Endodermal cell (in vitro differentiated cells): ENCODE results near the gene NKX6-2. TPM values are rescaled to one million over a fixed set of nuclear protein-coding genes. Genes with fewer than 3 reads are reported as not detected.

Source experiments
- DNase-seq: peaks from one replicate; pipeline ENCODE4 v3.0.0-alpha.2; 2017
- H3K27ac ChIP-seq: 2 replicates; pipeline ENCODE4 v1.5.1; 2013; ENCODE audit warnings: mild to moderate bottlenecking, low read depth, low read length, moderate library complexity
- H3K27me3 ChIP-seq: 2 replicates; pipeline ENCODE4 v1.6.1; 2013; ENCODE audit warnings: mild to moderate bottlenecking, low read length, moderate library complexity; ENCODE audit not compliant: insufficient read depth, control insufficient read depth, poor library complexity, severe bottlenecking
- H3K36me3 ChIP-seq: 2 replicates; pipeline ENCODE4 v1.7.0; 2013; ENCODE audit warnings: mild to moderate bottlenecking, low read length, moderate library complexity; ENCODE audit not compliant: control insufficient read depth, insufficient read depth
- H3K4me1 ChIP-seq: one replicate; pipeline ENCODE4 v1.7.0; 2013; ENCODE audit warnings: low read length; ENCODE audit not compliant: control insufficient read depth, insufficient read depth
- H3K4me3 ChIP-seq: 2 replicates; pipeline ENCODE4 v1.5.1; 2013; ENCODE audit warnings: mild to moderate bottlenecking, low read length, moderate library complexity
- H3K9ac ChIP-seq: 2 replicates; pipeline ENCODE4 v1.6.1; 2013; ENCODE audit warnings: mild to moderate bottlenecking, low read length, moderate library complexity; ENCODE audit not compliant: poor library complexity, severe bottlenecking; ENCODE audit errors: extremely low read depth
- H3K9me3 ChIP-seq: 2 replicates; pipeline ENCODE4 v1.6.1; 2013; ENCODE audit warnings: mild to moderate bottlenecking, low read length, moderate library complexity; ENCODE audit not compliant: control insufficient read depth
- H3K27ac Mint-ChIP-seq: 2 replicates; pipeline ENCODE4 v1.8.0; 2020; ENCODE audit warnings: mixed read lengths
- H3K27me3 Mint-ChIP-seq: 2 replicates; pipeline ENCODE4 v1.8.0; 2021; ENCODE audit warnings: mild to moderate bottlenecking, mixed read lengths; ENCODE audit not compliant: insufficient read depth
- H3K36me3 Mint-ChIP-seq: 2 replicates; pipeline ENCODE4 v1.8.0; 2020; ENCODE audit warnings: low read depth, mixed read lengths
- H3K4me1 Mint-ChIP-seq: 2 replicates; pipeline ENCODE4 v1.8.0; 2020; ENCODE audit warnings: mixed read lengths
- H3K4me3 Mint-ChIP-seq: 2 replicates; pipeline ENCODE4 v1.8.0; 2020; ENCODE audit warnings: mild to moderate bottlenecking, moderate library complexity, mixed read lengths
- H3K9me3 Mint-ChIP-seq: 2 replicates; pipeline ENCODE4 v1.8.0; 2020; ENCODE audit warnings: mild to moderate bottlenecking, mixed read lengths
- CTCF ChIP-seq: fragments of 200-600 bp; sonication (generic); conservative IDR thresholded peaks from 2 replicates; pipeline ENCODE4 v1.5.0; 2021; ENCODE audit warnings: antibody characterized with exemption, mild to moderate bottlenecking
- WGBS, 2 experiments: methylation state at CpG; one replicate each; pipeline versions ENCODE4 v1.1.5 to v1.1.7; 2013; ENCODE audit warnings: missing lambda C conversion rate in 2 of 2, mixed read lengths in 1 of 2; ENCODE audit not compliant: insufficient coverage in 1 of 2, insufficient read length in 1 of 2; 5-methylcytosine and 5-hydroxymethylcytosine counted together
- total RNA-seq, 2 donors: library from RNA; stranded (reverse); fragmentation: NEBNext Ultra II Directional in 1 of 2; extraction: Animal tissue kit (Norgen Biotek cat#: 25700) in 1 of 2; gene quantifications; 2 replicates in 1 of 2; 3 replicates in 1 of 2; pipeline ENCODE4 v1.2.1, GENCODE V29; 2021

Gene NKX6-2
- total RNA-seq, 2 donors from 2014 or later = 0.31 TPM; not detected in 1

- no peak overlapping the region for H3K27ac ChIP-seq
- peaks cover 34% of the 10 kb centered on the region for H3K27me3 ChIP-seq
- no peak overlapping the region for H3K9ac ChIP-seq
- no peaks in the 10 kb centered on the region for H3K36me3 ChIP-seq
- TF ChIP-seq CTCF = no peak
- H3K4me3 ChIP-seq = no peak overlapping the region
- WGBS, 2 experiments = 93 to 94% methylated on average over 39 to 41 of the region's 41 CpGs
- H3K4me3 Mint-ChIP-seq = no peak overlapping the region
- no peaks in the 10 kb centered on the region for H3K9me3 ChIP-seq
- peaks cover 2% of the 10 kb centered on the region for H3K9me3 Mint-ChIP-seq
- peaks cover 22% of the 10 kb centered on the region for H3K36me3 Mint-ChIP-seq
- no peaks in the 10 kb centered on the region for H3K4me1 Mint-ChIP-seq
- peaks cover 29% of the 10 kb centered on the region for H3K27me3 Mint-ChIP-seq
- no peak overlapping the region for H3K27ac Mint-ChIP-seq
- H3K4me1 ChIP-seq = no peaks in the 10 kb centered on the region
- DNase-seq = no peak
These were observed 6.2 kb downstream of the NKX6-2 start for GRCh38 chr10:132779549-132780294.

GRCh38 chr10:132777441-132777840 lies 8.5 kb downstream of the NKX6-2 start:
- H3K27ac ChIP-seq = no peak overlapping the region

GRCh38 chr10:132776821-132777220 lies 9.1 kb downstream of the NKX6-2 start:
- no peak for TF ChIP-seq CTCF
- Mint-ChIP-seq H3K9me3 (peaks cover 7% of the 10 kb centered on the region), H3K4me3 (no peak overlapping the region), H3K4me1 (no peaks in the 10 kb centered on the region), H3K36me3 (peaks cover 18% of the 10 kb centered on the region), H3K27me3 (peaks cover 7% of the 10 kb centered on the region), H3K27ac (no peak overlapping the region)
- no peak overlapping the region for H3K4me3 ChIP-seq
- 93 to 96% methylated on average over 11 to 18 of the region's 18 CpGs for WGBS, 2 experiments
- DNase-seq = no peak
- H3K36me3 ChIP-seq = no peaks in the 10 kb centered on the region
- no peaks in the 10 kb centered on the region for H3K4me1 ChIP-seq
- no peak overlapping the region for H3K27ac ChIP-seq
- no peaks in the 10 kb centered on the region for H3K9me3 ChIP-seq
- peaks cover 5% of the 10 kb centered on the region for H3K27me3 ChIP-seq
- H3K9ac ChIP-seq = no peak overlapping the region

More at GRCh38 chr10:132777441-132777840, 8.5 kb downstream of the NKX6-2 start:
- no peak for DNase-seq
- Mint-ChIP-seq H3K27me3 (peaks cover 9% of the 10 kb centered on the region), H3K36me3 (peaks cover 19% of the 10 kb centered on the region), H3K27ac (no peak overlapping the region), H3K4me3 (no peak overlapping the region), H3K9me3 (peaks cover 7% of the 10 kb centered on the region), H3K4me1 (no peaks in the 10 kb centered on the region)
- Histone ChIP-seq H3K9me3 (no peaks in the 10 kb centered on the region), H3K36me3 (no peaks in the 10 kb centered on the region), H3K4me1 (no peaks in the 10 kb centered on the region), H3K4me3 (no peak overlapping the region), H3K27me3 (peaks cover 11% of the 10 kb centered on the region), H3K9ac (no peak overlapping the region)
- 95 to 96% methylated on average over 14 of the region's 14 CpGs for WGBS, 2 experiments
- TF ChIP-seq CTCF = no peak
